Fibroblast of the aortic adventitia (primary cell): ENCODE data around the gene RNF31. TPM values are rescaled to one million over a fixed set of nuclear protein-coding genes. Genes with fewer than 3 reads are reported as not detected.
A peak's percentile ranks its signal among the peaks of the same experiment; 100 is the strongest.

Experiments
- DNase-seq: peaks from one replicate; pipeline ENCODE4 v3.0.0-alpha.2; 2010; ENCODE audit warnings: low read depth
- H3K4me3 ChIP-seq: 2 replicates; pipeline ENCODE4 v1.5.1; 2011; ENCODE audit warnings: low read depth, mild to moderate bottlenecking, control low read depth, low read length, moderate library complexity
- CTCF ChIP-seq: IDR thresholded peaks from 2 replicates; pipeline ENCODE4 v1.5.1; 2011; ENCODE audit warnings: mild to moderate bottlenecking, low read length, control low read depth, inconsistent platforms; ENCODE audit not compliant: insufficient read depth
- total RNA-seq: library from RNA; depleted of rRNA; stranded (reverse); fragments of >200 nt; gene quantifications from 2 replicates; pipeline ENCODE4 v1.2.3, GENCODE V29; 2012; ENCODE audit warnings: low replicate concordance

Gene RNF31
- total RNA-seq, 1 donor, result 51.1 TPM

GRCh38 chr14:24113379-24113800 lies 33.9 kb upstream of the RNF31 start:
- no peak for DNase-seq
- no peak for TF ChIP-seq CTCF
- peak overlapping the region; percentile 91 for H3K4me3 ChIP-seq

- H3K4me3 ChIP-seq, result peak overlapping the region; percentile 91
- TF ChIP-seq CTCF, result no peak
- DNase-seq, result no peak
Observed at GRCh38 chr14:24113801-24114531, 33.3 kb upstream of the RNF31 start.

- peak; percentile 100 for DNase-seq
- H3K4me3 ChIP-seq, result peak within 1 kb of the TSS; percentile 91
- no peak for TF ChIP-seq CTCF
Observed at GRCh38 chr14:24114532-24115421, 32.5 kb upstream of the RNF31 start, which contains the start of the genes DCAF11 and NRL. TSS of gene DCAF11 (plus strand) at chr14:24114777. CDS start at chr14:24115595, 818 bp downstream. TSS of gene NRL (minus strand) at chr14:24114949. CDS start at chr14:24082848, 32,101 bp downstream.

- H3K4me3 ChIP-seq, result peak overlapping the region; percentile 91
- TF ChIP-seq CTCF, result no peak
- no peak for DNase-seq
Observed at GRCh38 chr14:24115422-24116127, 31.7 kb upstream of the RNF31 start.

- DNase-seq, result no peak
- TF ChIP-seq CTCF, result no peak
- peak overlapping the region; percentile 15 for H3K4me3 ChIP-seq
Observed at GRCh38 chr14:24116128-24116814, 31.0 kb upstream of the RNF31 start.

- DNase-seq, result no peak
- no peak for TF ChIP-seq CTCF
- H3K4me3 ChIP-seq, result no peak overlapping the region
Observed at GRCh38 chr14:24117179-24117578, 30.1 kb upstream of the RNF31 start.
